HL-60/S4 treated with phorbol 12-myristate 13-acetate at 8.2 ng/mL for 4 days and 3 days (cell line): ENCODE measurements around the gene BIRC2.
"Not testable (repeated sequence)": the region's sequence is repeated elsewhere in the genome, so short reads cannot be mapped to it uniquely, and the experiment has no call there.

Experiments used
- in situ Hi-C: fragments of 300-500 bp; cut with MboI; formaldehyde crosslinking; loops from 2 replicates; pipeline ENCODE4 v1.15.0; 2022; ENCODE audit warnings: low sequenced_read_pairs

Gene BIRC2

DNA sequence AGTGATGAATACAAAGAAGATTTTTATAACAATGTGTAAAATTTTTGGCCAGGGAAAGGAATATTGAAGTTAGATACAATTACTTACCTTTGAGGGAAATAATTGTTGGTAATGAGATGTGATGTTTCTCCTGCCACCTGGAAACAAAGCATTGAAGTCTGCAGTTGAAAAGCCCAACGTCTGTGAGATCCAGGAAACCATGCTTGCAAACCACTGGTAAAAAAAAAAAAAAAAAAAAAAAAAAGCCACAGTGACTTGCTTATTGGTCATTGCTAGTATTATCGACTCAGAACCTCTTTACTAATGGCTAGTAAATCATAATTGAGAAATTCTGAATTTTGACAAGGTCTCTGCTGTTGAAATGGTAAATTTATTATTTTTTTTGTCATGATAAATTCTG, 24.5 kb upstream of the BIRC2 start:
- in situ Hi-C loops: no loop called here

DNA sequence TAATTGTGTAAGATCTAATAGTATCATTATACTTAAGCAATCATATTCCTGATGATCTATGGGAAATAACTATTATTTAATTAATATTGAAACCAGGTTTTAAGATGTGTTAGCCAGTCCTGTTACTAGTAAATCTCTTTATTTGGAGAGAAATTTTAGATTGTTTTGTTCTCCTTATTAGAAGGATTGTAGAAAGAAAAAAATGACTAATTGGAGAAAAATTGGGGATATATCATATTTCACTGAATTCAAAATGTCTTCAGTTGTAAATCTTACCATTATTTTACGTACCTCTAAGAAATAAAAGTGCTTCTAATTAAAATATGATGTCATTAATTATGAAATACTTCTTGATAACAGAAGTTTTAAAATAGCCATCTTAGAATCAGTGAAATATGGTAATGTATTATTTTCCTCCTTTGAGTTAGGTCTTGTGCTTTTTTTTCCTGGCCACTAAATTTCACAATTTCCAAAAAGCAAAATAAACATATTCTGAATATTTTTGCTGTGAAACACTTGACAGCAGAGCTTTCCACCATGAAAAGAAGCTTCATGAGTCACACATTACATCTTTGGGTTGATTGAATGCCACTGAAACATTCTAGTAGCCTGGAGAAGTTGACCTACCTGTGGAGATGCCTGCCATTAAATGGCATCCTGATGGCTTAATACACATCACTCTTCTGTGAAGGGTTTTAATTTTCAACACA, 23.3 kb upstream of the BIRC2 start:
- in situ Hi-C loops: no loop called here

DNA sequence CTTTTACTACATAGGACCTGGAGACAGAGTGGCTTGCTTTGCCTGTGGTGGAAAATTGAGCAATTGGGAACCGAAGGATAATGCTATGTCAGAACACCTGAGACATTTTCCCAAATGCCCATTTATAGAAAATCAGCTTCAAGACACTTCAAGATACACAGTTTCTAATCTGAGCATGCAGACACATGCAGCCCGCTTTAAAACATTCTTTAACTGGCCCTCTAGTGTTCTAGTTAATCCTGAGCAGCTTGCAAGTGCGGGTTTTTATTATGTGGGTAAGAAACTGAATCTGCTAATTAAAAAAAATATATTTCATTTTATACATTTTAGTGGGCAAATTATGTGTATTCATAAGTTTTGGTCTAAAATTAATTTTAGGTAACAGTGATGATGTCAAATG, 21.9 kb upstream of the BIRC2 start:
- in situ Hi-C loops: no loop called here

DNA sequence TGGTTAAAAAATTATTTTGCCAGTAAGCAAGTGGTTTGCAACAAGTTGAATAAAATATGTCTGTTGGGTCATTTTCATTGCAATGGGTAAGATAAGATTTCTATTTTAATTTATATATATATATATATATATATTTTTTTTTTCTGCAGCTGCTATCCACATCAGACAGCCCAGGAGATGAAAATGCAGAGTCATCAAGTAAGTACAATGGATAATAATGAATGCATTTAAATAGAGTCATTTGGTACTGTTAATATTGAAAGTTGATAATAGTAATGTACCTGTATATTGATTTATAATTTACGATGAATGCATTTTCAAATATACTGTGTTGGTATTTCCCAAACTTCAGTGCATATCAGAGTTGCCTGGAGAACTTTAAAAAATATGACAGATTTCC, 18.3 kb upstream of the BIRC2 start:
- in situ Hi-C loops: no loop called here

DNA sequence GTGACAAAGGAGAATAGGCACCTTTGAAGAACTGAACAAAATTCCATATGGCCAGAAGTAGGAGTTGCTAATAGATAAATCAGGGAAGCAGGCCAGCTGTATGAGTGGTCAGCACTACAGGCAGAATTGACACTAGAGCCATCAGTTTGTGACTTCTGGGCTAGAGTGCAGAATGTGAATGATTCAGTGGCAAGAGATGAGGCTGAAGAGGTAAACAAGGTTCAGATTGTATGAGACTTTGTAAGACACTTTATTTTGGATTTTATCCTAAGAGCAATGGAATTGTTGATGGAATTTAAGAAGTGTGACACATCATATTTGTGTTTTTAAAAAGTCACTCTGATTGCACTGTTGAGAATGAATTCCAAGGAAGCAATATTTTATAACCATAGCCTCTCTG, 16.8 kb upstream of the BIRC2 start:
- in situ Hi-C loops: no loop called here

DNA sequence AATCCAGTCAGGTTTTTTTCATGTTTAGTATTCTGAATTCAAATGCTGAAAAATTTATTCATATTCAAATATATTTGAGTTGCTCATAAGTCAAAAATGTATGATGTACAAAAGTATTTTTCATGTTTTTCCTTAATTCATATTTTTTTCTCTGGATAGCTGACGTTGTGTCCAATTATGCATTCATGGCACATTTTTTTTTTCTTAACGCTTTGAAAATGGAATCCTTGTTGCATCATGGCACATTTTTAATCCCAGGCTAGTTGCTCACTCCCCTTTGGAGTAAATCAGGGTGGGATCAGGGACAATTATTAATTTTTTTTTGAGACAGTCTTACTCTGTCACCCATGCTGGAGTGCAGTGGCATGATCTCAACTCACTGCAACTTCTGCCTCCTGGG, 15.7 kb upstream of the BIRC2 start:
- in situ Hi-C loops: no loop called here

DNA sequence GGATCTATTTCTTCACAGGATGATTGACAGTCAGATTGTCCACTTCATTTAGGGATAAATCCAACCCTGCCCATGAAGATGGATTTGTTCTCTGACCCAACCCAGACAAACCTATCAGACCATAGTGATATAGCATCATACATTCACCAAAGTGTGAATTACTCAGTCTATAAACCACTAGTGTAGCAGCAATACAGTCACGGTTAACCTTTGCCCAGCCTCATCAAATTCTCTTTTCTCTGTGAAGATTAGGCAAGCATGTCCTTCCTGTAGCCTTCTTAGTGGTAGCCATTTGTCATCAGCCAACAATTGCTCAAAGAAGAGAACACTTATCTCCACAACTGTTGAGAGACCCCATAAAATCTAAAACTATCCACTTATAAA, 14.4 kb upstream of the BIRC2 start:
- in situ Hi-C loops: no loop called here

DNA sequence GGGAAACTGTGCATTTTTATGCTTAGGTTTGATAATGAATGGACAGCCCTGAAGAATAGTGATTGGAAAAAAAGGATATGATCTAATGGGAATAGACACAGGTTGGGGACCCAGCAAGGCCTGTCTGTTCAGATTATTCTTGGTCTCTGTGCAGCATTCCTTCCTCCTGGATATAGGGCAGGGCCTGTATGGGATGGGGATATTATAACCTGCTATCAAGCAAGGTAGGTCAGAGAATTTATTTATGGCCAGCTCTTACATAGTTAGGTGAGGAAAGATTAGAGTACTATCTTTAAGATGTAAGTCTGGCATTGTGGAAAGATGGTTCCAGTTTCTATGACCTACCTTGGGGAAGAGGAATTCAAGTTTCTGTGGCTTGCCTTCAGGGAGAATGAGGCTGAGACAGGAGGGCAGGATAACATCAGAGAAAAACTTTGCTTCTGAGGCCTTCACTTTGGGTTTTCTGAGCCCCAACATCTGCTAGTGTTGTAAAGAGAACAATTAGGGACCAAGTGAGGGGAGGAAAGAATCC, 8.5 kb upstream of the BIRC2 start:
- in situ Hi-C loops: no loop called here

DNA sequence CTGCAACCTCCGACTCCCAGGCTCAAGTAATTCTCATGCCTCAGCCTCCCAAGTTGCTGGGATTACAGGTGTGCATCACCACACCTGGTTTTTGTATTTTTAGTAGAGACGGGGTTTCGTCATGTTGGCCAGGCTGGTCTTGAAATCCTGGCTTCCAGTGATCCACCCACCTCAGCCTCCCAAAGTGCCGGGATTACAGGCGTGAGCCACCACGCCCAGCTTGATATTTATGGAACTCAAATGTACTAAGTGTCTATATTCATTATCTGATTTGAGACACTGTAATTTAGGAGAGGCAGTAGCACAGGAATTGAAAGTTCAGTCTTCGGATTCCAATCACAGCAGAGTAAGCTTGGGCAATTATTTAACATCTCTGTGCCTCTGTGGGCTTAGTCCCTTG, 5.7 kb upstream of the BIRC2 start:
- in situ Hi-C loops: not testable (repeated sequence)

DNA sequence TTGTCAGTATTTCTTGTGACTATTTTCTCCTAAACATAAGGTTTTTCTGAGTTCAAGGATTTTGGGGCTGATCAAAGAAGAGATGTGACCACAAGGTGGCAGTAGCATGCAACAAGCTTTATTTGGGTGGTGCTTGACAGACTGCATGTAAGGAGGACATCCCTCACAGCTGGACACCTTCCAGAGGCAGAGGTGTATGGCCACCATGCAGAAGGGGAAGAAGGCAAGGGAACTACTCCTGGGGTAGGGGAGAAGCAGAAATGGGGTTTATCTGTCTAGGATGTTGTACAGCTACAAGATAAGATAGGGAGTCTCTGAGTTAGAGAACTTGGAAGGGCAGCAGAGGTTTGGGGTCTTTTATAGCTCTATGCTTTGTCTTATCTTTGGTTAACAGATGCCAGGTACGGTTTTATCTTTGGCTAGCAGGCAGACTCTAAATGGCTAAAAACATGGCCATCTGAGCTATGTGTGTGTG, 5.1 kb upstream of the BIRC2 start:
- in situ Hi-C loops: no loop called here

DNA sequence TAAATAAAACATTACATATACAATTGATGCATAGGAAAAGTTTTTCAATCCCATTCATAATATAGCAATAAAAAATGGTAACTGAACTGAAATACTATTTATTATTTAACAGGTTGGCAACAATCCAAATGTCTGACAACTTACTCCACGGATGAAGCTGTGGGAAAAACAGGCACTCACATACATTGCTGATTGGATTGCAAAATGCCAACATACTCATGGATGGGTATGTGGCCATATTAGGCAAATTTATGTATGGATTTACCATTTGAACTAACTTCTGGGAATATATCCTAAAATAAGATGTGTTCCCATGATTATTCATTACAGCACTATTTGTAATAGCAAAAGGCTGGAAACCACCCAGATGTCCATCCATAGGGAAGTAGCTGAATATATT, 3.2 kb upstream of the BIRC2 start:
- in situ Hi-C loops: no loop called here

DNA sequence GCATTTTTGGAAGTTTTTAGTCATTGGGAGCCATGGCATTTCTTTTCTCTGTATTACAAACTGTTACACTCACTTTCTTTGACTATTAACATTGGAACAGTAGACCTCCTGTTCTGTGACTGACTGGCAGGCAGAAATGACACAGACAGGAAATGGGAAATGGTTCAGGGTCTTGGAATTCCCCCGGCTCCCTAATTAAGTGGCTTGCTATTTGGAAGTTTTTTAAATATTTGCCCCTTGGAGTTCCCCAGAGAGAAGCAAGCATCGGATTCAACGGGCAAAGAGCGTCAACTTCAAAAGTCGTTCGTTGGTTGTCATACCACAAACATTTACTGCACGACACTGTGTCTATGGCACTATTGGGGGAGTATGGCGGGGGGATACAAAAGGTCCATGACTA, 1.1 kb upstream of the BIRC2 start:
- in situ Hi-C loops: no loop called here

DNA sequence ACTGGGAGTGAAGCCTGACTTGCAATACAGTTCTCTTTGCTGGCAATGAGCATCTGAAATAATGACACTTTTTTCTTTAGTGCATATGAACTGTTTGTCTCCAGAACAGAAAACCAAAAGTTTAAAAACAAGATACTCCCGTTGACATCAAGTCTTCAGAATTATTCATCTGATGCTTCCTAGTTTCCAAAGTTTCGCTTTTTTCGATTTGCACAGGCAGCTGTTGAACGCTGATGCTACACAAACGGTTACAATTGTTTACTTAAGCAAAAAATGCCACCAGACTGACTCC, 612 bp upstream of the BIRC2 start:
- in situ Hi-C loops: no loop called here

DNA sequence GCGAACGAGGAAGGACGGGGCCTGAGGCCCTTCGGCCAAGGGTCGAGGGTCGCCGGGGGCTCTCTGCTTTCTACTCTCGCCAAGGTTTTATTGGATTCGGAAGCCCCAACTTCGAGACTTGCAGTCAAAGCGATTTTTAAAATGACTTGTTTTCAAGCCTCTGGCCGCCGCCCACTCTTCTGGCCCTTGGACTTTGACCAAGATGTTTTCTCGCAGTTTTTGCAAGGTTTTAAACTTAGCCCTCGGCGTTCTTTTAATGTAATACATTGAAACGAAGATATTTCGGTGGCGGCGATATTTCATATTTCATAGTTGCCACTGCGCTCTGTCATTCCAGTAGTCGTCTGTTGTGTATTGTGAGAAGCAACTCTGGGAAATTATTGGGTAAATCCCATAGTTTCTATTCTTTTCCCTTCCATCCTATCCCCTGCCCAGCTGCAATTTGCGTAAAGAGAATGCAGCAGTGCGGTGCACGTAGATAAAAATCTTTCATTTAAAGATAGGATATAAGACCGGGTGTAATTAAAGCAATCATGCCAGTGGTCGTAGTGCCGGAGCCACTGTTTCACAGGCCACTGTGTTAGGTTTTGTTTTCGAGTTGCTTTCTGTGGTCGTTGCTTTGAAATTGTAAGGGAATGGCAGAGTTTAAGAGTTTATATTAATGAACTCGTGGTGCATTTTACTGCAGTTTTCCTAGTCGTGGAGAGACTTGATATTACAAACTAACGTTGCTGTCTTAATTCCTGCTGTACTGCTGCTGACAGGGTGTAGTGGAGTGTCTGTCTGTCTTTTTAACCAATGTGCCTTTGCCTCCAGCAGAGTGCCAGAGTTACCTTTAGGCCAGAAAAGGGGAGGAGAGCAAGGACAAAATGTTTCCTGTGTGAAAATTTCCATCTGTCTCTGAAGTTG, 702 bp downstream of the BIRC2 start:
- in situ Hi-C loops: no loop called here

DNA sequence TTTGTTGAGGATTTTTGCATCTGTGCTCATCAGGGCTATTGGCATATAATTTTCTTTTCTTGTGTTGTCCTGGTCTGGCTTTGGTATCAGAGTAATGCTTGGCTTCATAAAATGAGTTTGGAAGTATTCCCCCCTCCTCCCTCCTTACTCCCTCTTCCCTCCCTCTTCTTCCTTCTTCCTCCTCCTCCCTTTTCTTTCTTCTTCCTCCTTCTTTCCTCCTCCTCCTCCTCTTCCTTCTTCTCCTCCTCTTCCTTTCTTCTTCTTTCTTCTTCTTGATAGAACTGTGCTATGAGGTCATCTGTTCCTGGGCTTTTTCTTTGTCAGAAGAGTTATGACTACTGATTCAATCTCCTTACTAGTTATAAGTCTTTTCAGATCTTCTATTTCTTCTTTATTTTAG, 10.1 kb downstream of the BIRC2 start:
- in situ Hi-C loops: no loop called here

DNA sequence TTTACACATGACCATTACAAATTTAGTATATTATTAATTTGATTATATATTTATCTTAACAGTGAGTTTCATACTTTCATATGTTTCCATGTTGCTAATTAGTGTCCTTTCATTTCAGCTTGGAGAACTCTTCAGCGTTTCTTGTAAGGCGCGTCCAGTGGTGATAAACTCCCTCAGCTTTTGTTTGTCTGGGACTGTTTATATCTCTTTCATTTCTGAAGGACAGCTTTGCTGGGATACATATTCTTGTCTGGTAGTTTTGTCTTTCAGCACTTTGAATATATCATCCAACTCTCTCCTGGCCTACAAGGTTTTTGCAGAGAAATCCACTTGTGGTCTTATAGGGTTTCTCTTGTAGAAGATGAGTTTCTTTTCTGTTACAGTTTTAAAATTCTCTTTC, 12.4 kb downstream of the BIRC2 start:
- in situ Hi-C loops: no loop called here

DNA sequence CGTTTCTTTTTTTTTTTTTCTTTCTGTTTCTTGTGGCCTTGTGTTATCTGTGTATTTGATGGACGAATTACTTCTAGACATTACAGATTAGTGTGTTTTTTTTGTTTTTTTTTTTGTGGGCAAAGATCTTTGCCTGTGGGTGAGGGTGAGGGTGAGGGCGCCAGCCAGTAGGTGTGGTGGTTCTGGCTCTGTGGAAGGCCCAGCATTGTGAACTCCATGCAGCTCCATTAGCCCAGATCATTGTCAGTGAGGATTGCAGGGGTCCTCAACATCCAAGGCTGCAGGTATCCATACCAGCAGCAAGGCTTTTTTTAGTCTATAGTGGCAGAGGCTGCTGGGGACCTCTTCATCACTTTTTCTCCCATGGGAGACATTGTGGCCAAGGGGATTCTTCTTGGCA, 13.7 kb downstream of the BIRC2 start:
- in situ Hi-C loops: no loop called here

DNA sequence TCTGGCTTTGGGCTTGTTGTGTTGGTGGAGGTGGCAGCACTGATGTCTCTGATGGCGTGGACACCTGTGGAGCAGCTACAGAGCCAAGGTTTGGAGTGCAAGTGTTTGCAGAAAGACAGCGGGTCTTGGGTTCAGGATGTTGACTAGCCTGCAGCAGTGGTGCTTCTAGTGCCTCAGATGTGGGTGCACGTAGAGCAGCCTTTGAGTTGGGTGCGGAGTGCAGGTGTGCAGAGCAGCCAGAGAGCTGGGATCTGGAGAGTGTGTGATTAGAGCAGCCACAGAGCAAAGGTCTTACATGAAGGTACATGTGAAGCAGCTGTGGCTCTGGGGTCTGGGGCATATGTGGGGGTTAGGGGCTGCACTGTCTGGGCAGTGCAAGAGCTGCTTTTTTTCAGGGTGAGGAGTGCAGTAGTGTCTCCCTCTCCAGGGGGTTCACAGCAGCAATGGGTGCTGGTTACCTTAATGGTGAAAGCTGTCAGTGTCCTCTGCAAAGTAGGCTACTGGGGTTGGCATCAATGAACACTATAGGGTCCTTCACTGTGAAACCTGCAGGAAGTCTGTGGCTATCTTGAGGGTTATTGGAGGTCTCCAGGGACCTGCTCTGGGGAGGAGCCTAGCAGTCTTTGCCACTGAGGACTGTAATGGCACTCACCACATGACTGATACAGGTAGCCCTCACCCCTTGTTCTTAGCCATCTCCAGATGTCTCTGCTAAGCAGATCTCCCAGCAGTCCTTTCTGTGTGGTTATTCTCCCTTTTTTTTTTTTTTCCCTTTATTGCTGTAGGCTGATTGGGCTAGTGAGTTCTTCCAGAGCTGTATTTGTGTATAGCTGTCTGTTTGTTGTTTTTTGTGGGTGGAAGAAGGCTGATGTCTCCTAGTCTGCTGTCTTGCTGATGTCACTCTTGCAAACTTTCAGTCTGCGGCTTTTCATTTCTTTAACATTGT, 14.3 kb downstream of the BIRC2 start:
- in situ Hi-C loops: no loop called here

DNA sequence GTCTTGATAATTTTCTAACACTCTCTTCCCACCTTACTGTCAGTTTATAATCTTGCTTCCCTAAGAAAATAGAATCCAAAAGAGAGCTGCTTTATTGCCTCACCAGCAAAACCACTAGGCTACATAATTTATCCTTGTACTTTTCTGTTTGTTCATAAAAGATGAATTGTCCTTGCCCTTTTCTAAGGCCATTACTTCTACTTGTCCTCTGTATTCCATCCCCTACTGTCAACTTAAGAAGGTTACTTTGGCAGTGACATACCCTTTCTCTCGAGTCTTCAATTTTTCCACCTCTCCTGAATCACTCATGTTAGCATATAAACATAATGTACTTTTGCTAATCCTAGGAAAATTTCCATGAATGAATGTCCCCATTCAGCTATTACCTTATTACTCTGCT, 18.0 kb downstream of the BIRC2 start:
- in situ Hi-C loops: no loop called here

DNA sequence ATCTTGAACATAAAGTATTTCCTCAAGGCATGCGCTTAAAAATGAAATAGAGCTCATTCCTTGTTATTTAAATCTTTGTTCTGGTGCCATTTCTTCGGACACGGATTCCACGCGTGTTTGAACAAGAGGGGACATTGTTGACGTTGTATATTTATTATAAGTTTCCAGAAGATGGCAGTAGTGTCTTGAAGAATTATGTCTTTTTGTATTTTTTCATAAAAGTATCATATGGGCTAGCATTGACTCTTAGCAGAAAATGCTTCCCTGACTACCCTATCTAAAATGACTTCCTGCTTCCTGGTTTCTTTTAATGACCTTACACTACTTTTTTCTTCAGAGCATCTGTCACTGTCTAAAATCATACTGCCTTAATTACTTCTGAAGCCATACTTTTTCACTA, 20.4 kb downstream of the BIRC2 start:
- in situ Hi-C loops: no loop called here

DNA sequence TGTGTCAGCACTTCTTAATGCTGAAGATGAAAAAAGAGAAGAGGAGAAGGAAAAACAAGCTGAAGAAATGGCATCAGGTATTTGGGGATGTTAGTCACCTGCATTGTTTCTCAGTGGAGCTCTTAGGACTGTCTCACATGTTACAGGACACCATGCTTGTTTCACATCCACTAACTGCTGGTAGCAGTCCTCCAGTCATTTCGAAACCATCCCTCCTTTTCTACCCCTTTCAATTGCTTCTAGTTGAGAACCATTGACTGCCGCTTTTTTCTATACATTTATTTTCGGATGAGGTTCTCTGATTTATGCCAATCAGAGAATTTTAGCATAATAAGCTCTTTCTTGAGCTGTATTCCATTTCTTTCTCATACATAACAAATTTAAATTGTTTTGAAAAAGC, 21.5 kb downstream of the BIRC2 start:
- in situ Hi-C loops: no loop called here
